H7 (cell line): ENCODE measurements around the gene SHISA2. TPM values are rescaled to one million over a fixed set of nuclear protein-coding genes. Genes with fewer than 3 reads are reported as not detected.
A peak's percentile ranks its signal among the peaks of the same experiment; 100 is the strongest.

Experiments used
- DNase-seq: peaks from one replicate; pipeline ENCODE4 v3.0.0; 2012
- H3K27me3 ChIP-seq: 2 replicates; pipeline ENCODE4 v1.6.0; 2011; ENCODE audit warnings: mild to moderate bottlenecking, low read length; ENCODE audit not compliant: control insufficient read depth, insufficient read depth
- H3K36me3 ChIP-seq: replicated peaks from 2 replicates; pipeline ENCODE4 v1.5.1; 2011; ENCODE audit warnings: low read length; ENCODE audit not compliant: control insufficient read depth, insufficient read depth
- H3K4me3 ChIP-seq: 2 replicates; pipeline ENCODE4 v1.5.1; 2011; ENCODE audit warnings: low read depth, mild to moderate bottlenecking, control low read depth, low read length, moderate library complexity; ENCODE audit not compliant: insufficient read depth
- total RNA-seq: library from RNA; depleted of rRNA; stranded (reverse); fragments of >200 nt; shearing (Covaris generic); gene quantifications from 2 replicates; pipeline ENCODE4 v1.2.3, GENCODE V29; 2014

Gene SHISA2
- total RNA-seq, 1 experiment from 2014 or later, result 59.8 TPM

DNA sequence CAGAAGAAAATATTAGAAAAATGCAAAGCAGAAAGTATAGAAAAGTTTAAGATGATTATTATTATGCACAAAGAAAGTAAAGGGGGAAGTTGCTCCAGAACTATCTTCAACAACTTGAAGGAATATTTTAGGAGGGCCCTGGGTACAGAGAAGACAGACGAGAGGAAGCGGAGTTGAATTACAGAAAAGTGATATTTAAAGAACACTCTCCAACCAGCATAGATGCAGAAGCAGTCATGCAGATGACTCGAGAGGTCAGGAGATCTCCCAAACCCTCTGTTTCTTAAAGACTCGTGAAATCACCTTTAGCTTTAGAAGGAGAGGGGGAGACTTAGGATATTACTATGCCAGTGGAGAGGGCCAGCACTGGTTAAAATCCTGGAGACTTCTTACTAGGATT lies 8.5 kb upstream of the SHISA2 start:
- no peak for DNase-seq
- H3K4me3 ChIP-seq, result no peak overlapping the region
- H3K36me3 ChIP-seq, result no peaks in the 10 kb centered on the region

DNA sequence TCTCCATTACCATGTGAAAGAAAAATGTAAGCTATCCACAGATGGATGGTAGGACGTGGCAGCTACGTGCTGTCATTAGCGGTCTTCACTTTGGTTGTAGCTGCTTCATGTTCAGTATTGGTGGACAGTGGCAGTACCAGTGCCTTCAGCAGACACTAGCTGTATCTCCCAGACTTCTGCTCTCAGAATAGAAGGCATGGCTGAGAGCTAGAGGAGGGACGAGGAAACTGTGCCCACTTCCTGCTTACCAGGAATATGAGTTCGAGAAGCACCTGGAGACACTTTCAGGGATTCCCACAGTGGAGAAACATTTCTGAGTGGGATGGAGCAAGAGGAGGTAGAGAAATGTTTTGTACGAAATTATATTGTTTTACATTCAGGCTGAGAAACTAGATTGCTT lies 6.9 kb upstream of the SHISA2 start:
- DNase-seq, result no peak
- Histone ChIP-seq H3K4me3 (no peak overlapping the region), H3K36me3 (no peaks in the 10 kb centered on the region), H3K27me3 (no peaks in the 10 kb centered on the region)

More for the DNA sequence above, 8.5 kb upstream of the SHISA2 start:
- no peaks in the 10 kb centered on the region for H3K27me3 ChIP-seq

DNA sequence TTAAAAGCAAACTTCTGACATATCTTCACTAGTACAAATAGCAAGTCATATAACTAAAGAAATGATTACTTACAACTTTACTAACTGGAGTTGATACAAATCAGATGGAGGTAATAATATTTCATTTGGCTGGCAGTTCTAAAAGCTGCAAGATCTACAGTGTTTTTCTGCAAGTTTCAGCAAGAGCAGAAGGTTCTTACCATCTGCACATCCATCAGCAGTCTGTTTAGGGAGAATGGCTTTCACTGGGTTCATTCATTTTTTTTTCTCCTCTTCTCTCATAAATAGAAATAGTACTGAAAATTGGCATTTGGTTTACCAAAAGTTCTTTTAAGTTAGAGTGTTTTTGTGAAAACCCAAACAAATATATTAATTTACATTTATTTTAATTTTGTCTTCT lies 3.1 kb upstream of the SHISA2 start:
- no peak for DNase-seq
- Histone ChIP-seq H3K4me3 (no peak overlapping the region), H3K36me3 (no peaks in the 10 kb centered on the region), H3K27me3 (peaks cover 20% of the 10 kb centered on the region)

DNA sequence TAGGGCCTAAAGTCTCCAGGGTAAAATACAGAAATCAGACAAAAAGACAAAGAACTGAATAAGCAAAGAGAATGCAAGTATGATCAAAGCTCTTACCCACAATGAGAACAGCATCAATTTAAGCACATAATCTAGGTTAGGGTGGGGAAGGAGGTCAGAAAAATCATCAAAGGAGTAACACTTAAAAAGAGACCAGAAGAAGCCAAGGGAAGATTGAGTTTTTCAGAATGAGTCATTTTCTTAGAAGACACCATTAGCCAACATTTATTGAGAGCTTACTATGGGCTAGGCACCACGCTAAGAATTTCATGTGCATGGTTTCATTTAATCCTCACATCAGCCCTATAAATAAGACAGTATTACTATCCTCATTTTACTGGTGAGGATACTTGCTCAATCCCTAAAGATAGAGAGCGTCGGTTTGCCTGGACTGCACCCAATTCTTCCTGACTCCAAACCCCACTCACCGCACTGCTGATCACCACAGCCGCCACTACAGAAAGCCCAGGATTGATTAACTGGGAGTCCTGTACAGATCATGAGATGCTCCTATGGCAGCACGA lies 1.7 kb upstream of the SHISA2 start:
- no peak overlapping the region for H3K4me3 ChIP-seq
- no peaks in the 10 kb centered on the region for H3K36me3 ChIP-seq
- no peak for DNase-seq
- H3K27me3 ChIP-seq, result peaks cover 33% of the 10 kb centered on the region

DNA sequence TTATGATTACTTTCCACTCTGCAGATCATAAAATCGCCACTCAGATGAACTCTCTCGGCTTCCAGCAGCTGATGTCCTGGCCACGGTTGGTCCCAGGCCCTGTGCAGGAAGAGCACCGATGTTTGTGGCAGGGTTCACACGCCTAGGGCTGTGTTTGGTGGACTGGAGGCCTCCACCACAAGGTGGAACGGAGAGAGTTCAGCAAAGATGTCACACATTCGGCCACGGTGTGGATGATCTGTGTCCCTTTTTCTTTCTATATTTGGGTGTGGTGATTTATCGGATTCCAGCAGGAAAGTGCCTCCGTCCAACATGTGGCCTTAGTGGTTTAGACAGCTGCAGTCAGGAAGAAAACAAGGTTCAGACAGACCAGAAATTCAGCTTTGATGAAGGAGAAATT lies 521 bp upstream of the SHISA2 start:
- H3K27me3 ChIP-seq, result peaks cover 33% of the 10 kb centered on the region
- DNase-seq, result peak; percentile 42
- H3K4me3 ChIP-seq, result peak overlapping the region; percentile 2; the same call in 1 of the 2 replicates
- no peaks in the 10 kb centered on the region for H3K36me3 ChIP-seq

DNA sequence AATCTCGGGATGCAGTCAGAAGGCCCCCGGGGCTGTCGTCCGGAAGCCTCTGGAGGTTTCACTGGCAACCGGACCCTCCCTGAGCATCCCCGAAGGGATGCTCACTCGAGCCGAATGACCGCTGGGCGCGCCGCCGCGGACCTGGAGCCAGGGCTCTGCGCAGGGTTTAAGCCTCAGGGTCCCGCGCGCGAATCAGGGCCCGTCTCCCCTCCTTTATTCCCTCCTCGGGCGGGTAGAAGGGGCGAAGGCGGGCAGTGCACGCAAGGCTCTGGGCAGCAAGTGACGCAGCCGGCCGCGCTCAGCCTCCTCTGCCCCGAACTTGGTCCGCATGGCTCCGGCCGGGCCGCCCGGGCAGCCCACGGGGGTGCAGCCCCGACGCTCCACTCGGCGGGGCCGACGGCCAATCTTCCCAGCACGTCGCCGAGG lies 572 bp downstream of the SHISA2 start:
- DNase-seq, result peak; percentile 74
- Histone ChIP-seq H3K36me3 (no peaks in the 10 kb centered on the region), H3K4me3 (peak overlapping the region; percentile 66), H3K27me3 (peaks cover 33% of the 10 kb centered on the region)

DNA sequence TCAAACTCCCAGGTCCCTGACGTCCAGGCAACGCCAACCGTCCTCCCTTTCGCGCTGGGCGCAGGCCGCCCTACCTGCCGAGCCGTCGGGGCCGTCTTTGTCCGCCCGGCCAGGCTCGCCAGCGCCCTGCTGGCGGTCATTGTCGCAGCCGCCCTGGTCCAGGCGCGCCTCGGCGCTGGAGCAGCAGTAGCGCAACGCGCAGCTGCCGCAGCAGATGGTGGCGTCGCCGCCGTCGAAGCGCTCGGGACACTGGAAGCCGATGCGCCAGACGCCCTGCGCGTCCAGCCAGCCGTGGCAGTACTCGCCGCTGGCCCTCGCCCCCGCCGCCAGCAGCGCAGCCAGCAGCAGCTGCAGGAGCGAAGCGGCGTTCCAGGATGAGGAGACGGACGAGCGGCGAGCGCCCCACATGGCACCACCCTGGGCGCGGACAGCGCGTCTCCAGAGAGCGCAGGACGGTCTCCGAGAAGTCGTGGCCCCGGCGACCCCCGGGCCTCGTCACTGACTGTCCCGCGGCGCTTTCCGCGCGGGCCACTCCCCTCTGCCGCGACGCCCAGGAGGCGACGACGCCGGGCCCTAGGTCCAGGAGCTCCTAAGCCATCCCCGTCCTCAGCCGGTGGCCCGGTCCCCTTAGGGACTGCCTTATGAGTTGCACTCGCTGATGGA lies 1.1 kb downstream of the SHISA2 start:
- peak; percentile 79 for DNase-seq
- Histone ChIP-seq H3K27me3 (peaks cover 33% of the 10 kb centered on the region), H3K4me3 (peak overlapping the region; percentile 66), H3K36me3 (no peaks in the 10 kb centered on the region)

DNA sequence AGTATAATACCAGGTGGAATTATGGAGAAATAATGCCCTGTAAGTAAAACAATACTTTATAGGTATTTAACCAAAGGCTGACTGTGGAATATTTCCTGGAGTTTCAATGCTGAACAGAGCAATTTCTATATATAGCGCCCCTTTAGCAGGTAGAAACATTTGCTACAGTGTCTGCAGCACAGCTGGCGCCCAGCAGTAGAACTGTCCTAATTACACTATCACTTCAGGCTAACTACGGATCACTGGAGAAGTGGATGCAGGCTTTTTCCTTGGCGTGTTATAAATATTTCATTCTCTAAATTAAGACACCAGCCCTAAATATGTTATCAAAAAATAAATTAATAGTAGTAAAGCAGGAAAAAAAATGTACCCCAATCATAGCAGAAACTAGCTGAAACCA lies 3.1 kb downstream of the SHISA2 start:
- Histone ChIP-seq H3K4me3 (peak overlapping the region; percentile 66; the same call in 1 of the 2 replicates), H3K27me3 (peaks cover 33% of the 10 kb centered on the region), H3K36me3 (no peaks in the 10 kb centered on the region)
- no peak for DNase-seq

DNA sequence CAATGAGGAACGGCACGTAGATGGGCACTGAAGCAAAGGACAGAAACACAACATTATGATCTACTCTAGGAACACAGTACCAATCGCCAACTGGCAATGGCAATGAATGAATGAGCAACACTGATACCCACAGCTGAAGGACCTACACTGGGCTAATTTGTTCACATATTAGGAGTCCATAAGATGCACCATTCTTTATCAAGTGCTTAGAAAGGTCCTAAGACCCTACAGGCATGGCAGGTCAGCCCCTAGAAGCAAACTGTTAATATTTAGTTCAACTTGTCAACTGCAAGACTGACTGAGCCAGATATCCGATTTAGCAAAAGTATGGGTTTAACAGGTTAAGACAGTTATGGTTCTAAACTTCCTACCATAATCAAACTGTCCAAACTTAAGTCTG lies 4.8 kb downstream of the SHISA2 start:
- H3K4me3 ChIP-seq, result no peak overlapping the region
- no peaks in the 10 kb centered on the region for H3K36me3 ChIP-seq
- DNase-seq, result no peak
- peaks cover 29% of the 10 kb centered on the region for H3K27me3 ChIP-seq

DNA sequence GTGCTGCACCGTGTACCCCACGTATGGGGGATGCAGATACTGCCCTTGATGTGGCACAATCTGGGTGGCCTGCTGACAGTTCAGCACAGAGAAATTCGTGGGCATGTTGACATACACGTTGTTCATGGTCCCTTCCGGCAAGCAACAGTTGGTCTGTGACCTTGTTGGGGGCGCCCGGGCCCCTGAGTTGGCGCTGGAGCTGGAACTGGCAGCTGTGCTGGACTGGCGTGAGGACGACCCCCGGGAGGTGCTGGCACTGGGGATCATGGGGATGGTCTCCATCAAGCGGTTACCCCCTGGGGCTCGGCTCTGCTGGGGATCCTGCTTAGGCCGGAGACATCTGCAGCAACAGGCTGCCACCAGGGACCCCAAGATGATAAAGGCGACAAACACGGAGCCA lies 5.2 kb downstream of the SHISA2 start:
- Histone ChIP-seq H3K36me3 (no peaks in the 10 kb centered on the region), H3K4me3 (no peak overlapping the region), H3K27me3 (peaks cover 29% of the 10 kb centered on the region)
- DNase-seq, result no peak

DNA sequence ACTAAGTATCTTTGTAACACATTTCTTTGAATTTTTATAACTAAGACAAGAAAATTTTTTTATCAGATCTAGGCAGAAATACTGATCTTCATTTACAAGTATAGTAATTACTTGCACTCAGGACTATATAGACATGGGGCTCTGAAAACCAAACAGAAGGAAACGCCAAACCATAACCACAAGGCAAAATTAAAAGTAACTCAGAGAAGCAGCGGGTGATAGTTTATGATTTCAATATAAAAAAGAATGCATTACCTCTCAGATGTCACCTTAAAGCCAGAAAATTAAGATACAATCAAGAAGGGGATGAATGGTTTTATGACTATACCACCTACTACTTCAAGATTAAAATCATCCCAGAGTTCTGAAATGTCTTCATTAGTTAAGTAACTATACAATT lies 6.7 kb downstream of the SHISA2 start:
- no peak for DNase-seq
- no peaks in the 10 kb centered on the region for H3K36me3 ChIP-seq
- H3K4me3 ChIP-seq, result no peak overlapping the region
- peaks cover 15% of the 10 kb centered on the region for H3K27me3 ChIP-seq

DNA sequence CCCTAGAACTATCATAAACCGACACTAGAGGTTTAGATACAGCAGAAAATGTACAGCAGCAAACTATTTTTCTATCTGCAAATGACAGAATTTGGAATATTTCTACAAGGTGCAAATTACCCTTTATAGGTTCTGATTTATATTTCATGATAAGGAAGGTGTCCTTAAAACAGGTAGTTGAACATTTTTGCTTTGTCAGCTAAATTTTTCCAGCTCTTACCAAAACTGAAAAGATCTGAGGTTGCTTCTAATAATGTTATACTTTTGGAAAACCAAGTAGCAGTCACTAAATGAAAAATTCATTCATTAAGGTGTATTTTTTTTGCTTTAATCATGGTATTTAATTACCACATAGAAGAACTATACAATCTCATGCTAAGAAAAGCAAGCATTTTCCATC lies 9.0 kb downstream of the SHISA2 start:
- no peak for DNase-seq
- H3K4me3 ChIP-seq, result no peak overlapping the region

DNA sequence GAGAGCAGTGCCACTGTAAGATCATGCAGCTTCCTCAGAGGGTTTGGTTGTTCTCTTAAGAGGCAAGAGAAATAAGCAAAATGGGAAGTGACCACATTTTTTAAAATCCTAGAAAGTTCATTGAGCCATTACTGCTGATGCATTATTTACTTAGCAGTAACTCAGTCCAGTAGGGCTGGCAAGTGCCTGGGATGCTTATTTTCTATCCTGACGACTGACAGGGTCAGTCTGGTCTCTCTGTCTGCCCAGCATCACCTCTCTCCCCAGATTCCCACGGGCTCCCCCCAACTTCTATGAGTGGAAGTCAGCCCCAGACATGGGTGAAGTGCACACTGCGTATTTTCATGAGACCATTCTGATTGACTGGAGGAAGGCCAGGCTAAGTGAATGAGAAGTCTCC lies 10.4 kb downstream of the SHISA2 start:
- no peaks in the 10 kb centered on the region for H3K36me3 ChIP-seq
- no peaks in the 10 kb centered on the region for H3K27me3 ChIP-seq
- DNase-seq, result no peak
- H3K4me3 ChIP-seq, result no peak overlapping the region

More for the DNA sequence above, 9.0 kb downstream of the SHISA2 start:
- no peaks in the 10 kb centered on the region for H3K36me3 ChIP-seq
- H3K27me3 ChIP-seq, result no peaks in the 10 kb centered on the region

DNA sequence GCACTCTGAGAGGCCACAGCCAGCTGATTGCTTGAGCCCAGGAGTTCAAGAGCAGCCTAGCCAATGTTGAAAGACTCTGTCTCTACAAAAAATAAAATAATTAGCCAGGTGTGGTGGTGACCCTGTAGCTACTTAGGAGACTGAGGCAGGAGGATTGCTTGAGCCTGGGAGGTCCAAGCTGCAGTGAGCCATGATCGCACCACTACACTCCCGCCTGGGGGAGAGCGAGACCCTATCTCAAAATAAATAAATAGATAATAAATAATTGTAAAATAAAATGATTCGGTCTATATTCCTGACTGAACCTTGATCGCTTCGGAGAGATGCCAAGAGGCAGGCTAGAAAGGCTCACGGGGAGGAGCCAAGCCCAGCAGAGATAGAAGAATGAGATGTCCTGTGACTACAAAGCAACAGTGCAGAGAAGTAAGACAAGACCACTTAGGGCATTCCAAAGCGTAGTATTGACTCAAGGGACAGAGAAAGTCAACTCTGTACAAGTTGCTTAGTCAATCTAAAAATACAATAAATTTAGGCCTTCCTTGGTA lies 12.8 kb downstream of the SHISA2 start:
- no peak overlapping the region for H3K4me3 ChIP-seq
- no peaks in the 10 kb centered on the region for H3K36me3 ChIP-seq
- H3K27me3 ChIP-seq, result no peaks in the 10 kb centered on the region
- no peak for DNase-seq

DNA sequence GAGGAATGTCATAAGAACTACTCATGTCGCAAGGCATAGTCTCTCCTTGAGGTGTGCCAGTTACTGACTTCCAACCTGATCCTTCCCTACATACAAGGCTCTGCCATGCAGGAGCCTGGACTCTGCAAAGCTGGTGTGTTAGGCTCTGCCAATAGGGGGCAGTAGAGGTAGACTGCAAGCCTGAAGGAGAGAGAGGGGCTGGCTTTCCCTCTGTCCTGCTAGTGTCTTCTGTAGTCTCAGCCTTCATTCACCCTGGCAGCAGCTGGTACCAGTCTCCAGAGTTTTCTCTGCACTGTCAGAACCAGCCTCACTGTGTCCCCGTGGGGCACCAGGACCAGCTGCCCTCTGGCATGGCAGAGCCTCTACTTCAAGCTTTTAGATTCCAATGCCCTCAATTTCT lies 14.5 kb downstream of the SHISA2 start:
- H3K36me3 ChIP-seq, result no peaks in the 10 kb centered on the region

More for the DNA sequence above, 14.5 kb downstream of the SHISA2 start:
- DNase-seq, result peak; percentile 80
- H3K27me3 ChIP-seq, result no peaks in the 10 kb centered on the region
- H3K4me3 ChIP-seq, result no peak overlapping the region
